HepG2 (cell line): ENCODE measurements around the gene CCDC192. TPM values are rescaled to one million over a fixed set of nuclear protein-coding genes. Genes with fewer than 3 reads are reported as not detected.

Experiments
- BCL6 ChIP-seq: IDR thresholded peaks from 2 replicates; pipeline ENCODE4 v1.6.1; 2016; ENCODE audit warnings: missing genetic modification reagents, missing compliant biosample characterization
- BRCA1 ChIP-seq: sonication (generic); formaldehyde crosslinking; IDR thresholded peaks from 2 replicates; pipeline ENCODE4 v1.4.0; 2020; ENCODE audit warnings: missing genetic modification reagents
- HHEX ChIP-seq: IDR thresholded peaks from 2 replicates; pipeline ENCODE4 v1.6.1; 2016; ENCODE audit warnings: control low read depth
- IRX3 ChIP-seq: sonication (generic); formaldehyde crosslinking; IDR thresholded peaks from 2 replicates; pipeline ENCODE4 v1.8.1; 2023; ENCODE audit warnings: mild to moderate bottlenecking, low read depth, missing genetic modification reagents, borderline replicate concordance
- KMT2A ChIP-seq: sonication (generic); formaldehyde crosslinking; IDR thresholded peaks from 2 replicates; pipeline ENCODE4 v1.4.0; 2020; ENCODE audit warnings: missing genetic modification reagents
- SCMH1 ChIP-seq: sonication (generic); formaldehyde crosslinking; IDR thresholded peaks from 2 replicates; pipeline ENCODE4 v1.9.0; 2021; ENCODE audit warnings: missing genetic modification reagents, mild to moderate bottlenecking, borderline replicate concordance
- TEAD3 ChIP-seq: optimal IDR thresholded peaks from 2 replicates; pipeline ENCODE3; 2016; ENCODE audit warnings: borderline replicate concordance
- THAP8 ChIP-seq: sonication (generic); formaldehyde crosslinking; IDR thresholded peaks from 2 replicates; pipeline ENCODE4 v1.5.1; 2020; ENCODE audit warnings: missing genetic modification reagents, mild to moderate bottlenecking, borderline replicate concordance
- ZGPAT ChIP-seq: IDR thresholded peaks from 2 replicates; pipeline ENCODE4 v1.6.1; 2016; ENCODE audit warnings: mild to moderate bottlenecking
- ZNF451 ChIP-seq: sonication (generic); formaldehyde crosslinking; IDR thresholded peaks from 2 replicates; pipeline ENCODE4 v1.5.0; 2020; ENCODE audit warnings: mild to moderate bottlenecking, missing genetic modification reagents
- ZNF557 ChIP-seq: sonication (generic); formaldehyde crosslinking; IDR thresholded peaks from 2 replicates; pipeline ENCODE4 v1.4.0; 2020; ENCODE audit warnings: missing genetic modification reagents
- ZNF644 ChIP-seq: IDR thresholded peaks from 2 replicates; pipeline ENCODE4 v1.6.1; 2016; ENCODE audit warnings: low read depth
- ZNF768 ChIP-seq: sonication (generic); formaldehyde crosslinking; IDR thresholded peaks from 2 replicates; pipeline ENCODE4 v1.4.0; 2020; ENCODE audit warnings: missing genetic modification reagents
- ZNF781 ChIP-seq: sonication (generic); formaldehyde crosslinking; IDR thresholded peaks from 2 replicates; pipeline ENCODE4 v1.5.1; 2020; ENCODE audit warnings: borderline replicate concordance, mild to moderate bottlenecking, missing genetic modification reagents; ENCODE audit errors: not compliant biosample characterization
- polyA plus RNA-seq, 8 experiments: library from polyadenylated mRNA; depleted of rRNA in 3 of 8; stranded (reverse) in 7 of 8; unstranded in 1 of 8; fragments of >200 nt; fragmentation: Illumina TruSeq in 4 of 8; extraction: Trizol in 4 of 8; gene quantifications; 2 replicates each; pipeline versions ENCODE4 v1.2.1 to v1.2.3, GENCODE V29; 2011 to 2016; ENCODE audit warnings: low read depth in 4 of 8, missing spikeins in 1 of 8, mixed read lengths in 1 of 8; ENCODE audit not compliant: insufficient read depth in 1 of 8
- total RNA-seq, 5 experiments: library from RNA; depleted of rRNA; stranded (reverse); fragments of >200 nt; fragmentation: Illumina TruSeq; extraction: Trizol; gene quantifications; 2 replicates each; pipeline ENCODE4 v1.2.3, GENCODE V29; 2016; ENCODE audit warnings: low read depth in 1 of 5
- TF ChIP-seq, protein P1 (sequence below): sonication (generic); formaldehyde crosslinking; IDR thresholded peaks from 2 replicates; pipeline ENCODE4 v1.5.1; 2020; ENCODE audit warnings: missing genetic modification reagents, mild to moderate bottlenecking, borderline replicate concordance
- TF ChIP-seq, protein P2 (sequence below): sonication (generic); formaldehyde crosslinking; IDR thresholded peaks from 2 replicates; pipeline ENCODE4 v1.4.0; 2020; ENCODE audit warnings: mild to moderate bottlenecking, low read depth, missing genetic modification reagents
- TF ChIP-seq, protein P3 (sequence below): IDR thresholded peaks from 2 replicates; pipeline ENCODE4 v1.4.0; 2020; ENCODE audit warnings: mild to moderate bottlenecking, missing genetic modification reagents
- TF ChIP-seq, protein P4 (sequence below): IDR thresholded peaks from 2 replicates; pipeline ENCODE4 v1.6.1; 2016; ENCODE audit warnings: missing genetic modification reagents, missing compliant biosample characterization

The CCDC192 gene
- total and polyA plus RNA-seq, 2 of the 13 experiments (the other 11 are each of a cell fraction or from before 2014, with no cell fraction given), result not detected

GRCh38 chr5:127934791-127935256 is 231.6 kb downstream of the CCDC192 start (continued):
- TF ChIP-seq, protein P1, sequence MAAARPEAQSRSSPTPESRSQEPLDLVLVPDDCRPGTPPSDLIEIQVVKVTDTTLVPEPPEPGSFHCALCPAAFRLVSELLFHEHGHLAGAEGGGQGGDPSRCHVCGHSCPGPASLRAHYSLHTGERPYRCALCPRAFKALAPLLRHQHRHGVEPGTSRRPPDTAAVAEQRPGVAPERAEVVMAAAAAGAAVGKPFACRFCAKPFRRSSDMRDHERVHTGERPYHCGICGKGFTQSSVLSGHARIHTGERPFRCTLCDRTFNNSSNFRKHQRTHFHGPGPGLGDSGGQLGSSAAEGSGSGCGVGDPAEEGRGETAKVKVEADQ (CRISPR knock-in tag), result no peak
- TF ChIP-seq HHEX, result peak; percentile 87
- TF ChIP-seq, protein P2, sequence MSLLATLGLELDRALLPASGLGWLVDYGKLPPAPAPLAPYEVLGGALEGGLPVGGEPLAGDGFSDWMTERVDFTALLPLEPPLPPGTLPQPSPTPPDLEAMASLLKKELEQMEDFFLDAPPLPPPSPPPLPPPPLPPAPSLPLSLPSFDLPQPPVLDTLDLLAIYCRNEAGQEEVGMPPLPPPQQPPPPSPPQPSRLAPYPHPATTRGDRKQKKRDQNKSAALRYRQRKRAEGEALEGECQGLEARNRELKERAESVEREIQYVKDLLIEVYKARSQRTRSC (CRISPR knock-in tag), result no peak
- TF ChIP-seq BRCA1 (CRISPR knock-in tag), result no peak
- no peak for TF ChIP-seq ZNF451
- TF ChIP-seq, protein P3, sequence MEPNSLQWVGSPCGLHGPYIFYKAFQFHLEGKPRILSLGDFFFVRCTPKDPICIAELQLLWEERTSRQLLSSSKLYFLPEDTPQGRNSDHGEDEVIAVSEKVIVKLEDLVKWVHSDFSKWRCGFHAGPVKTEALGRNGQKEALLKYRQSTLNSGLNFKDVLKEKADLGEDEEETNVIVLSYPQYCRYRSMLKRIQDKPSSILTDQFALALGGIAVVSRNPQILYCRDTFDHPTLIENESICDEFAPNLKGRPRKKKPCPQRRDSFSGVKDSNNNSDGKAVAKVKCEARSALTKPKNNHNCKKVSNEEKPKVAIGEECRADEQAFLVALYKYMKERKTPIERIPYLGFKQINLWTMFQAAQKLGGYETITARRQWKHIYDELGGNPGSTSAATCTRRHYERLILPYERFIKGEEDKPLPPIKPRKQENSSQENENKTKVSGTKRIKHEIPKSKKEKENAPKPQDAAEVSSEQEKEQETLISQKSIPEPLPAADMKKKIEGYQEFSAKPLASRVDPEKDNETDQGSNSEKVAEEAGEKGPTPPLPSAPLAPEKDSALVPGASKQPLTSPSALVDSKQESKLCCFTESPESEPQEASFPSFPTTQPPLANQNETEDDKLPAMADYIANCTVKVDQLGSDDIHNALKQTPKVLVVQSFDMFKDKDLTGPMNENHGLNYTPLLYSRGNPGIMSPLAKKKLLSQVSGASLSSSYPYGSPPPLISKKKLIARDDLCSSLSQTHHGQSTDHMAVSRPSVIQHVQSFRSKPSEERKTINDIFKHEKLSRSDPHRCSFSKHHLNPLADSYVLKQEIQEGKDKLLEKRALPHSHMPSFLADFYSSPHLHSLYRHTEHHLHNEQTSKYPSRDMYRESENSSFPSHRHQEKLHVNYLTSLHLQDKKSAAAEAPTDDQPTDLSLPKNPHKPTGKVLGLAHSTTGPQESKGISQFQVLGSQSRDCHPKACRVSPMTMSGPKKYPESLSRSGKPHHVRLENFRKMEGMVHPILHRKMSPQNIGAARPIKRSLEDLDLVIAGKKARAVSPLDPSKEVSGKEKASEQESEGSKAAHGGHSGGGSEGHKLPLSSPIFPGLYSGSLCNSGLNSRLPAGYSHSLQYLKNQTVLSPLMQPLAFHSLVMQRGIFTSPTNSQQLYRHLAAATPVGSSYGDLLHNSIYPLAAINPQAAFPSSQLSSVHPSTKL (CRISPR knock-in tag), result peak; percentile 93
- peak; percentile 42 for TF ChIP-seq BCL6 (CRISPR knock-in tag)
- TF ChIP-seq SCMH1 (CRISPR knock-in tag), result no peak
- TF ChIP-seq IRX3 (CRISPR knock-in tag), result no peak
- TF ChIP-seq ZNF768, result no peak
- TF ChIP-seq KMT2A (CRISPR knock-in tag), result no peak
- no peak for TF ChIP-seq ZNF557 (CRISPR knock-in tag)
- TF ChIP-seq ZNF644 (CRISPR knock-in tag), result peak; percentile 65; the same call in 1 of the 2 replicates
- TF ChIP-seq, protein P4, sequence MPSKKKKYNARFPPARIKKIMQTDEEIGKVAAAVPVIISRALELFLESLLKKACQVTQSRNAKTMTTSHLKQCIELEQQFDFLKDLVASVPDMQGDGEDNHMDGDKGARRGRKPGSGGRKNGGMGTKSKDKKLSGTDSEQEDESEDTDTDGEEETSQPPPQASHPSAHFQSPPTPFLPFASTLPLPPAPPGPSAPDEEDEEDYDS (CRISPR knock-in tag), result no peak
- TF ChIP-seq TEAD3, result peak; percentile 91
- 0 out of 2 replicates have a peak, but pooled peaks have one; percentile 45 for TF ChIP-seq ZGPAT
- no peak for TF ChIP-seq THAP8 (CRISPR knock-in tag)
- TF ChIP-seq ZNF781 (CRISPR knock-in tag), result no peak
